K562 (cell line): ENCODE measurements around the gene EFEMP2. TPM values are rescaled to one million over a fixed set of nuclear protein-coding genes. Genes with fewer than 3 reads are reported as not detected.

ENCODE experiments used
- MAFK ChIP-seq: IDR thresholded peaks from 2 replicates; pipeline ENCODE4 v1.6.1; 2011; ENCODE audit warnings: low read length, improper control_type of control experiment
- PRPF4 ChIP-seq: fragments of 200-400 bp; formaldehyde crosslinking; IDR thresholded peaks from one replicate; pipeline ENCODE4 v1.6.1; 2017; ENCODE audit warnings: low read length, low read depth, mild to moderate bottlenecking; ENCODE audit not compliant: insufficient read depth, poor library complexity, severe bottlenecking
- SIN3B ChIP-seq: fragments of 450-650 bp; IDR thresholded peaks from 2 replicates; pipeline ENCODE4 v1.6.1; 2017; ENCODE audit warnings: low read depth, mild to moderate bottlenecking, moderate library complexity
- SRF ChIP-seq, 2 experiments: fragments of 250-450, 450-650 bp in 1 of 2; sonication (Bioruptor Pico) in 1 of 2; sonication (generic) in 1 of 2; formaldehyde crosslinking; IDR thresholded peaks; 2 replicates each; pipeline versions ENCODE4 v1.5.0 to v1.5.1; 2020 to 2022; ENCODE audit warnings: mild to moderate bottlenecking in 1 of 2, missing genetic modification reagents in 1 of 2
- ZNF347 ChIP-seq: fragments of 450-650 bp; formaldehyde crosslinking; IDR thresholded peaks from 2 replicates; pipeline ENCODE4 v1.4.0; 2020; ENCODE audit warnings: low read depth, mild to moderate bottlenecking, moderate library complexity
- ZNF354B ChIP-seq: fragments of 250-450 bp; sonication (Bioruptor Pico); IDR thresholded peaks from 2 replicates; pipeline ENCODE4 v1.4.0; 2020
- ZNF778 ChIP-seq: fragments of 450-650 bp; formaldehyde crosslinking; IDR thresholded peaks from 2 replicates; pipeline ENCODE4 v1.4.0; 2020; ENCODE audit warnings: mild to moderate bottlenecking, moderate library complexity
- polyA plus RNA-seq, 8 experiments: library from polyadenylated mRNA; depleted of rRNA in 4 of 8; stranded (reverse) in 5 of 8; unstranded in 3 of 8; fragments of >200 nt; fragmentation: Nextera tagmentation in 2 of 8; fragmentation: Illumina TruSeq in 1 of 8; extraction: Ambion mirVana in 2 of 8; extraction: Trizol in 1 of 8; gene quantifications; 2 replicates each; pipeline versions ENCODE4 v1.2.1 to v1.2.3, GENCODE V29; 2011 to 2014; ENCODE audit warnings: inconsistent platforms in 1 of 8, missing spikeins in 1 of 8
- total RNA-seq, 7 experiments: library from RNA; depleted of rRNA in 6 of 7; stranded (reverse); fragments of >200 nt in 6 of 7; fragmentation: Illumina TruSeq in 2 of 7; extraction: Trizol in 2 of 7; gene quantifications; 2 replicates each; pipeline versions ENCODE4 v1.2.1 to v1.2.3, GENCODE V29; 2011 to 2021; ENCODE audit warnings: low replicate concordance in 1 of 7
- TF ChIP-seq, protein P1 (sequence below): sonication (generic); formaldehyde crosslinking; IDR thresholded peaks from 2 replicates; pipeline ENCODE4 v1.8.0; 2022; ENCODE audit warnings: missing genetic modification reagents, mild to moderate bottlenecking, borderline replicate concordance
- TF ChIP-seq, protein P2 (sequence below): fragments of 200-800 bp; sonication (Bioruptor generic); IDR thresholded peaks from 2 replicates; pipeline ENCODE4 v1.6.1; 2017; ENCODE audit warnings: missing genetic modification characterization, missing compliant biosample characterization

The EFEMP2 gene
- total and polyA plus RNA-seq, 9 of the 15 experiments (the other 6 are each of a cell fraction or from before 2014, with no cell fraction given), result 0.07 to 2.9 (median 0.69) TPM; not detected in 1

DNA sequence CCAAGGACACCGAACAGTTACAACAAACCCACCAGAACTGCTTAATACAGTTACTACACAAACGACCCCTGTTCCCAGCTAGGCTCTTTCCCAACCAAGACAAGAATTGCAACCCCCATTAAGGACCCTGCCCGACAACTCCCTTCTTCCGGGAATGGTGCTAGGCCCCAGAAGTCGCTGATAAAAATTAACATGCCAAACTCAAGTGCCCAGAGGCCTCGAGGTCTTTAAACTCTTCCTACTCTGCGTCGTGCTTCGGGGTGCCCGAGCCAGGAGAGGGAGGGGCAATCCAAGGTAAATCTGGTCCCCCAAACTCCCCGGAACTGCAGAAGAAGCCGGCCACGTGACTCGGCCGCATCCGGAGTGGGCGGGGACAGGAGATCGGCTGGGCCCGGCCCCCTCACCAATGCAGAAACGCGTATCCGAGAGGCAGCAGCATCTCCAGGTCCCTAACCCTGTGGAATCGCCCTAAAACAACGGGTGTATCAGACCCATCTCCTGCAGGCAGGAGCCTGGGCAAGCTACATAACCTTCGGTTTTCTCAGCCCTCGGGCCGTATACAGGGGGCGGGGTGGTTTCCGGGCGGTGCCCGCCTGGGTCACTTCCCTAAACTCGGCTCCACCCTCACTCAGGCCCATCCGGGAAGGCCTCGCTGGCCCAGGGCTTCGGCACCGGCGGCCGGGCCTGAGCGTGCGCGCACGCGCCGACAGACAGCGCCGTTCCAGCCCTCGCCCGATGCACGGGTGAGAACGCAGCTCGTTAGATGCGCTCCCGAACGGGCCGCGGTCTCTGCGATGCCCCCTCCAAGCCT, 15.7 kb downstream of the EFEMP2 start (continued):
- TF ChIP-seq, protein P1, sequence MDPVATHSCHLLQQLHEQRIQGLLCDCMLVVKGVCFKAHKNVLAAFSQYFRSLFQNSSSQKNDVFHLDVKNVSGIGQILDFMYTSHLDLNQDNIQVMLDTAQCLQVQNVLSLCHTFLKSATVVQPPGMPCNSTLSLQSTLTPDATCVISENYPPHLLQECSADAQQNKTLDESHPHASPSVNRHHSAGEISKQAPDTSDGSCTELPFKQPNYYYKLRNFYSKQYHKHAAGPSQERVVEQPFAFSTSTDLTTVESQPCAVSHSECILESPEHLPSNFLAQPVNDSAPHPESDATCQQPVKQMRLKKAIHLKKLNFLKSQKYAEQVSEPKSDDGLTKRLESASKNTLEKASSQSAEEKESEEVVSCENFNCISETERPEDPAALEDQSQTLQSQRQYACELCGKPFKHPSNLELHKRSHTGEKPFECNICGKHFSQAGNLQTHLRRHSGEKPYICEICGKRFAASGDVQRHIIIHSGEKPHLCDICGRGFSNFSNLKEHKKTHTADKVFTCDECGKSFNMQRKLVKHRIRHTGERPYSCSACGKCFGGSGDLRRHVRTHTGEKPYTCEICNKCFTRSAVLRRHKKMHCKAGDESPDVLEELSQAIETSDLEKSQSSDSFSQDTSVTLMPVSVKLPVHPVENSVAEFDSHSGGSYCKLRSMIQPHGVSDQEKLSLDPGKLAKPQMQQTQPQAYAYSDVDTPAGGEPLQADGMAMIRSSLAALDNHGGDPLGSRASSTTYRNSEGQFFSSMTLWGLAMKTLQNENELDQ, result 0 out of 2 replicates have a peak, but pooled peaks have one; percentile 65
- TF ChIP-seq ZNF354B (CRISPR knock-in tag) (no peak), PRPF4 (peak; percentile 90), ZNF347 (CRISPR knock-in tag) (no peak), SRF (CRISPR knock-in tag; IDR thresholded peaks at IDR 0.05) (peak; percentile 6 to 55; a peak in 1 of 4 replicates), SIN3B (no peak), MAFK (no peak), ZNF778 (CRISPR knock-in tag) (no peak)
- TF ChIP-seq, protein P2, sequence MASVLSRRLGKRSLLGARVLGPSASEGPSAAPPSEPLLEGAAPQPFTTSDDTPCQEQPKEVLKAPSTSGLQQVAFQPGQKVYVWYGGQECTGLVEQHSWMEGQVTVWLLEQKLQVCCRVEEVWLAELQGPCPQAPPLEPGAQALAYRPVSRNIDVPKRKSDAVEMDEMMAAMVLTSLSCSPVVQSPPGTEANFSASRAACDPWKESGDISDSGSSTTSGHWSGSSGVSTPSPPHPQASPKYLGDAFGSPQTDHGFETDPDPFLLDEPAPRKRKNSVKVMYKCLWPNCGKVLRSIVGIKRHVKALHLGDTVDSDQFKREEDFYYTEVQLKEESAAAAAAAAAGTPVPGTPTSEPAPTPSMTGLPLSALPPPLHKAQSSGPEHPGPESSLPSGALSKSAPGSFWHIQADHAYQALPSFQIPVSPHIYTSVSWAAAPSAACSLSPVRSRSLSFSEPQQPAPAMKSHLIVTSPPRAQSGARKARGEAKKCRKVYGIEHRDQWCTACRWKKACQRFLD (CRISPR knock-in tag), result no peak
